NCI-H1105 (cell line): ENCODE measurements around the gene NOC4L.
"Not testable (repeated sequence)": the region's sequence is repeated elsewhere in the genome, so short reads cannot be mapped to it uniquely, and the experiment has no call there.

Source experiments
- DNase-seq: peaks from one replicate; lab custom pipeline; 2025; lab: John Stamatoyannopoulos, UW

The NOC4L gene

DNA sequence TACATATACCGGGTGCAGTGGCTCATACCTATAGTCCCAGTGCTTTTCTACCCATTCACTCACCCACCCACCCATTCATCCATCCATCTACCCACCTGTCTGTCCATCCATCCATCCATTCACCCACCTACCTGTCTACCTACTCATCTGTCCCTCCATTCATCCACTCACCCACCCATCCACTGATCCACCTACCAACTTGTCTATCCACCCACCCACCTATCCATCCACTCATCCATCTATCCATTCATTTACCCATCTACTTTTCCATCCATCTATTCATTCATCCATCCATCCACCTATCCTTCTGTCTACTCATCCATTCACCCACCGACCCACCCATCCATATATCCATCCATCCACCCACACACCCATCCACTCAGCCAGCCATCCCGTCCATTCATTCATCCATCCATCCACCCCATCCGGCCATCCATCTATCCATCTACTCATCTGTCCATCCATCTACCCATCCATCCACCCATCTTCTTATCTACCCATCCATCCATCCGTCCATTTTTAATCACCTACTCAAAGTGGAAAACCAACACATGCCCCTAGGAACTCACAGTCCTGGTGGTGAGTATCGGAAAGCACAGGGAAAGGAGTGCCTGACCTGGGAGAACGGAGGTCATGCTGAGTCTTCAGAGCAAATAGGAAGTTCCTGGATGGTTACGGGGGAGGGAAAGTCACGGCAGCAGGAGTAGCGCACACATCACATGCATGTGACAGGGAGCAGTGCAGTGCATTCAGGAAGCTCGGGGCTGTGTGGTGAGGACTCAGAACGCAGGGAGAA is 20.1 kb upstream of the NOC4L start:
- no peak for DNase-seq

DNA sequence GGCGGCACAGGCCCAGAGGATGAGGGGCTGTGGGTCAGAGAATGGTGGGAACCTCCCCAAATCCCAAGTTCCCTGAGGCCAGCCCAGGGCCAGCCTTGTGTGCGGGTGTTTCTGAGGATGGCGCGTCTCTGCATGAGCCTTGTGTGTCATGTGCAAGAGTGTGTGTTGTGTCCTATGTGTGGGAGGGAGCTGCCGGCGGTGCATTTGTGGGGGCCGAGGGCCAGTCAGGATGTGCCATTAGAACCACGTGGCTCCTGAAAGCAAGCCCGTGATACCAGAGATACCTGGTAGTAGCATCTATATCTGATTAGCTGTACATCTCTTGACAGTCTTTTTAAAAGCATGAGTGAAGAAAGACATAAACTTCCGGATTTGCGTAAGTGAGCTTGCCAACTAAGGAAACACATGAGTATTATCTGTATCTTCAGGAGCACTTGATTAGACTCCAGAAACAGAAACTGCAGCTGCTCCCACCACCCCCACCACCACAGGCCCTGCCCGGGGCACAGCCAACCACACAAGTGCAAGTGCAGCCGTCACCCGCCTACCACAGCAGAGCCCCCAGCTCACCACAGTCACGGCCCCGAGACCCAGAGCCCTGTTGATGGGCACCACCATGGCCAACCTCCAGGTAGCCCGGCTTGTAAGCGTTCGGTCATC is 19.4 kb upstream of the NOC4L start:
- DNase-seq, result no peak

DNA sequence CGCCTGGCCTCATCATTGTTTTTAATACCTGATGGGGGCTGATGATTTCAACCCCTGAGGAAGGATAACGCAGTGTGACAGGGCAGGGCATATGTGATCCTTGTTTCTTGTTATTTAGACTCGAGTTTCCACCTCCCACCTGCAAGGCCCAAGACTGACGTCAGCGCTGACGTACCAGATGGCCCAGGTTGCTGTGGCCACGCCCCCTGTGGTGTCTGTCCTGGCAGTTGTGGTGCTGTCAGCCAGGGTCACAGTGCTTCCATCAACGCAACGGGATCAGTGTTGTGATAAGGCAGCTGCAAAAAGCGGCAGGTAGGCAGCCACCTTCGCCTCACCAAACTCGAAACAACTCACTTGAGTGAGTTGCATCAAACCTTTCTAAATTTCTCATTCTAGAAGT is 18.5 kb upstream of the NOC4L start:
- no peak for DNase-seq

DNA sequence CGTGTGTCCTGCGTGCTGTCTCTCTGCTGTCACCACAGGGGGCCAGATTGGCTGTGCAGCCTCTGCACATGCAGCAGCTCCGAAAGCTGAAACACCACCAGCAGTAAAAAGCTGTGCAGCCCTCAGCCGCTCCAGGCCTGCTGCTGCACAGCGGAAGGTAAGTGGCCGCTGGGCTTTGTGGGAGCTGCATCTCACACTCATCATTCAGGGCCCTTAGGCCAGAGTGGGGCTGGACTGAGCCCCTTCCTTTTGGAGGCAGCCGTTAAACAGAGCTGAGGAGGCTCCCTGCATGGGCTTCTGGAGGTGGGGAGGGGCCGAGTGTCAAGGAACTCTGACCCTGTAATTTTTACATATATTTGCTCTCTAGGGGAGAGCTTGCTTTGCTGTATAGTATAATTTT is 17.2 kb upstream of the NOC4L start:
- no peak for DNase-seq

DNA sequence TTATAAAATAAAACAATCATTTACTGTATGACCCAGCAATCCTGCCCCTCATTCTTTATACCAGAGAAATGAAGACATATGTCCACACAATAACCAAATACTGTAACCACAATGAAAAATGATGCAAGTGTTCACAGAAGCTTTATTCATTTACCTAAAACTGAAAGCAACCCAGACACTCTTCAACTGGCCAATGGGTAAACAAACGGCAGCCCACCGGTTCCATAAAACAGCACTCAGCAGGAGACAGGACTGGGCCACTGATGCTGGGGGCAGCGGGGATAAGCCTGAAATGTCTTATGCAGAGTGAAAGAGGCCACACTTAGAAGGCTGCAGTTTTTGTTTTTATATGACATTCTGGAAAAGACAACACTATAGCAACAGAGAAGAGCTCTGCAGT is 15.2 kb upstream of the NOC4L start:
- no peak for DNase-seq

DNA sequence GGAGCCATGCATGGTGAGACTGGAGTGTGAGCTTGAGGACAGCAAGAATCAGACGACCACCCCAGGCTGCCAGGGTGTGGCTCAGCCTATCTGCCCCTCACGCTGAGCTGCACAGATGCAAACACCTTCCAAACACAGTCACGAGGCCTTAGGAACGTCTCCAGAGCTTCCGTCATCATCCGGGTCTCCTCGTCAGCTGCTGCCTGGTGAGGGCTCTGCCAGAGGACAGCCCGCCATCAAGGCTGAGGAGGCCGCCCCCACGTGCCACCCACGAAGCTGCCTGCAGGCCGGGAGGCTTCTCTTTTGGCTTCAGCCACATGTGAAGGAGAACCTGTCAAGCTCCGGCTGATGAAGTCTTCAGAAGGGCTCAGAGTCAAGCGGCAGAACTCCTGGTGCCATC is 13.6 kb upstream of the NOC4L start:
- no peak for DNase-seq

DNA sequence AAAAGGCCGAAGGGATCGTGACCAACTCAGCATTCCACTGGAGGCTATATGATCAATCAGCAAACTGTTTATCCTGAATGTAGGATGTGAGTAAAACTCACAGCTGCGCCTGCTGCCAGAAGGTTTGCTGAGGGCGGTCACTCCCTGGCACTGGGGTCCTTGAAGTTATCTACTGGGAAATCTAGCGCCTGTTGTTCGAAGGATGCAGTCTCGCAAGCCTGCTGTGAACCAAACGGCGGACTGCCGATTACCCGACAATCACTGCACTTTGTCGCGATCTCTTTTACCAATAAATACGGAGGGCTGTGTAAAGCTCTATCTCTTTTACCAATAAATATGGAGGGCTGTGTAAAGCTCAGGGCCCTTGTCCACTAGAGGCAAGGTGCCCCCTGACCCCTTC is 13.0 kb upstream of the NOC4L start:
- no peak for DNase-seq

DNA sequence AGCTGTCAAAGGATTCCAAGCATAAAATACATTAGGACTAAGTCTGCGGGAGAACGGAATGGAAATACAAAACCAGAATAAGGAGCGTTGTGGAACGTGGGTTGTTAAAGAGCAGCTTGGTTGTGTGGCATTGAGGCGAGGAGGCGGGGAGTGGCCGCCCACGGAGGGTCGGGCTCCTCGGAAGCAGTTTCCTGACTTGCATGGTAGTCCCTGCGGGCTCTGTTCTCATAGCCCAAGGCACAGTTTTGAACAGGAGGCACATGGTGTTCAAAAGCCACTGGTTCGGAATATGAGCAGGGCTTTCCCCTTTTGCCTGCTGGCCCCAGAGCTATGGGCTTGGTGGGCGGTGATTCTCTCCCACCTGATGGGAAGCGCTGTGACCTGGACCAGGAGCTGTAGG is 12.3 kb upstream of the NOC4L start:
- DNase-seq, result no peak

DNA sequence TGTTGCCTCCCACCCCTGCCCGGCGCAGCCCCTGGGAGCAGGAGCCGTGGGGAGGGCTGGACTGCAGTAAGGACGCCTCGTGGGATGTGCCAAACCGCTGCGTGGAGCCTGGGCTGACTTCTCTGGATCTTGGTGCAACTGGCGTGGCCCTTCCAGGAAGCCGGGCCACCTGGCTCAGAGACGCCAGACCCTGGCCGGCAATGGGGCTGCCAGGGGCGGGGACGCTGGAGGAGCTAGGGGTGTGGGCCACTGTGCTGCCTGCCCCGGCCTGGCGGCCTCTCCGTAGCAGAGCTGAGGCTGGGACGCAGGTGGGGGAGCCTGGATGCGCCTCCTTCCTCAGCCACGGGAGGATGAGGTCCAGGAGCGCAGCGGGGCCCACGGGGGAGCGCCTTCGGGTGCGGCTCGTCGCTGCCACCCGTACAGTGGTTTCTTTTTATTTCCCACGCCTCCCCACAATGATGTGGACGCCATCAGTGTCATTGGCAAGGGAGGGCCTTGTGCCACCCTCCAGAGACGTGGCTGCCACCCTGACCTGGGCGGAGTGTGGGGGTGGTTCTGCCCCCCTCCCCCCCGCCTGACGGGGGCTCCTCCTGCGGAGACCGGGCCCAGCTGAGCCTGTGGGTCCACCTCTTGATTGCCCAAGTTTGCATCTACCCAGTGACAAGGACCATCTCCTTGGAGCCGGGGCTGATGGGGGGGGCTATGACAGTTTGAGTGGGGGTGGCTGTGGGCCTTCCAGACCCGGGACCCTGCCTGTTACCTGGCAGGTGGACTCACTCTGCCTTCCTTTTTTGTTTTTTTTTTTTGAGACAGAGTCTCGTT is 11.4 kb upstream of the NOC4L start:
- DNase-seq, result no peak

DNA sequence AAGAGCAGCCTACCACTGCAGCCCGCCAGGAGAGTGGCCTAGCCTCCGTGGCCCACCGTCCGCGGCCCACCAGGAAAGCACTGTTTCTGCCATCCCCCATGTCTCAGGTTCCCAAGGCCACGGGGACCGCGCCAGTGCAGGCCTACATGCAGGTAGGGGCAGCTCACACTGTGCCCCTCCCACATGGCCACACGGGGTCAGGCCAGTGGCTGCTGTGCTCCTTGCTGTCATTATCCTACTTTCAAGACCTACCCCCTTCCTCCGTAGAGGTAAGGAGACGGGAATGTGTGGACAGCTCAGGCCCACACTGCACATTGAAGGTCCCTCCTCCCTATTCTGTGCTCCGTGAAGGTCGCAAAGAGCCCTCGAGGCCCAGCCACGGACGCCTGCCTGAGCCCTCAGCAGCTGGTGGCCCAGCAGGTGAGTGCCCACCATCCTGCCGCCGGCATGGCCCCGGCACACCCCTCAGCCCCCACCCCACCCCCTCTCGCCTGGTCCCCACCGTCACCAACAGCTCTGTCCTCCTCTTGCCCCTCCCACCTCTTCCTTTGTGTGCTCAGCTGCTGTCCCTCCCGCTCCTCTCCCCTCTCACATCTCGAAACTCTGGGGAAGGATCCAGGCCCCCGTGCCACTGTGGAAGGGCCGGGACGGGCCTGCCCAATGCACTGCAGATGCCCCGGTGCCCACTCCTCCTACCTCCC is 10.2 kb upstream of the NOC4L start:
- peak; percentile 63 for DNase-seq

DNA sequence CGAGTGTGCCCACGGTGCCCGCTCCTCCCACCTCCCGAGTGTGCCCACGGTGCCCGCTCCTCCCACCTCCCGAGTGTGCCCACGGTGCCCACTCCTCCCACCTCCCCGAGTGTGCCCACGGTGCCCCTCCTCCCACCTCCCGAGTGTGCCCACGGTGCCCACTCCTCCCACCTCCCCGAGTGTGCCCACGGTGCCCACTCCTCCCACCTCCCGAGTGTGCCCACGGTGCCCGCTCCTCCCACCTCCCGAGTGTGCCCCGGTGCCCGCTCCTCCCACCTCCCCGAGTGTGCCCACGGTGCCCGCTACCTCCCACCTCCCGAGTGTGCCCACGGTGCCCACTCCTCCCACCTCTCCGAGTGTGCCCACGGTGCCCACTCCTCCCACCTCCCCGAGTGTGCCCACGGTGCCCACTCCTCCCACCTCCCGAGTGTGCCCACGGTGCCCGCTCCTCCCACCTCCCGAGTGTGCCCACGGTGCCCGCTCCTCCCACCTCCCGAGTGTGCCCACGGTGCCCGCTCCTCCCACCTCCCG is 9.5 kb upstream of the NOC4L start:
- not testable (repeated sequence) for DNase-seq

DNA sequence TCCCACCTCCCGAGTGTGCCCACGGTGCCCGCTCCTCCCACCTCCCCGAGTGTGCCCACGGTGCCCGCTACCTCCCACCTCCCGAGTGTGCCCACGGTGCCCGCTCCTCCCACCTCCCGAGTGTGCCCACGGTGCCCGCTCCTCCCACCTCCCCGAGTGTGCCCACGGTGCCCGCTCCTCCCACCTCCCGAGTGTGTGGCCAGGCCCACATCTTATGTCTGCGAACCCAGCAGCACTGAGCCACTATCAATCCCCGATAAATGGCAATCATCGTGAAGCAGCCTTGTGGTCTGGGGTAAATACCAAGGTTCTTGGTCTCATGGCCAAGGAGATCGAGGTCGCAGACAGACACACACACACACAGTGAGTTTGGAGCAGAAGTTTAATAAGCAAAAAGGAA is 8.0 kb upstream of the NOC4L start:
- DNase-seq, result not testable (repeated sequence)

DNA sequence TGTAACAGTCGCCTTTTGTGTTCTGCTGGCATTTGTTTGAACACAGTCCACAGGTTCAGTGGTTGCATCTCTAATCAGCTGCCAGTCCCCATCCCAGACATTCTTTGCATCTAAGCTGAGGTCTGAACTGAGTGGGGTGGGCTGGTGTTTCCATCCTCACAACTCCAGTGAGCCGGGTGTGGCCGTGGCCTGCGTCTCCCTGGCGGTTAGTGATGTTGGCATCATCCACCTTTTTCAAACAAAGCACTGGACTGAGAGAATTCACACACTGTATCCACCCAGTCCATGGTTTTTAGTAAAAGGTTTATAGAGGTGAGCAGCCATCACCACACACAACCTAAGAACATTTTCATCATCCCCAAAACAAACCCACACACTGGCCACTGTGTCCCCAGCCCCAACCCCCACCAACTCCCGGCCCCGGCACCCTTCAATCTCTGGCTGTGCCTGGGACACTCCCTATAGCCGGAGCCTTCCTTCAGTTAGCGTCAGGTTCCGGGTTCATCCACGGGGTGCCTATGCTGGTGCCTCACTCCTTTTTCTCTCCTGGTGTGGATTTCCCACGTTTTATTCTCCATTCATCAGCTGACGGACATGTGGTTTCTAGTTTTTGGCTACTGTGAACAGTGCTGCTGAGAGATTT is 6.7 kb upstream of the NOC4L start:
- no peak for DNase-seq

DNA sequence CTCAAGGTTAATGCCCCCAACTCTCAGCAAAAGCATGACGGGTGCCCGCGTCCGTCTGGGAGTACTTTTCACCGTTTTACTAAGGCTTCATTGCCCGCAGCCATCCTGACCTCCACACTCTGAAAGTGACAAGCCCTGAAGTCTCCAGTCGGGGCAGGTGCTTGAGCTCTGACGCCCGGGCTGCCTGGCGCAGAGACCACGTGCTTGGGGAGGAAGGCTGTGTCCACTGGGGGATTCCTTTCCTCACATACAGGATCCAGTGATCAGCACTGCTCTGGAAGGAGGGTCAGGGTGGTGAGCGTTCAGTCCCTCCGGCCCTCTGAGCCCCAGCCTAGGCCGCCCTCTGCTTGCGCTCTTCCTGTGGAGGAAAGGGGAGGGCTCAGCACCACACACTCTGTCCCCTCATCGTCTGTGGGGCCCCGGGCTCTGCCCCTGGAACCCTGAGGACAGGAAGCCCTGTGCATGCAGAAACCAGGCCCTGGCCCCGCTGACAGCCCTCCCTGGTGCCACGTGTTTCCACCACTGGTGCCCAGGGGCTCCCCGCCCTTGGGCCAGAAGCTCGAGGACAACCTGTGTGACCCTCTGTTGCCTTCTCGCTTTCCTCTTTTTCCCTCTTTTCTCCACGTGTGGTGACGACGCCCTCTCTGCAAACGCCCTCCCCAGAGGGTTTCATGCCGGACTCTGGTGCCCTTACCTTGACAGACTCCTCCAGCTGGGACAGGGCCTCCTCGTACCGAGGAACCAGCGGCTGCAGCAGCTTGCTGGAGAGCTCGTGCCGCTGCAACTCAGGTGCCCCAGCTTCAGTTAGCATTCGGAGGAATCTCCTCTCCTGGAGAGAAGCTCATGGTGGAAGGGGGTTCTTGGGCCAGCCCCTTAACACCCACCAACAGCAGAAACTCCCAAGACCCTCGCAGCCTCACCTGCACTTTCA is 5.1 kb upstream of the NOC4L start:
- no peak for DNase-seq

DNA sequence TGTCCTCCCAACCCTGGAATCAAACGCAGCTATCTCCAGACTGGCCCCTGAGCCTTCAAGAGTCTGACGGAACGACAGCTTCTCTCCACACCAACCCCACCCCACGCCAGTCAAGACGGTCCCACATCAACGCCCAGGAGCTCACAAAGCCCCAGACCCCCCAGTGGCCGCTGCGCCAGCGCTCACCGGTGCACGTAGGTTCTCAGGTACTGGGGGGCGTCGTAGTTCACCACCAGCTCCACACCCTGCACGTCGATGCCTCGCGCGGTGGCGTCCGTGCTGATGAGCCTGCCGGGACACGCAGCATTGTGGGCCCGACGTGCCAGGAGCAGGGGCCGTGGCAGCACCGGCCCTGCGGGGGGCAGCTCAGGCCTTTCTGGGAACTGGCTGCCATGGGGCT is 4.3 kb upstream of the NOC4L start:
- DNase-seq, result no peak

DNA sequence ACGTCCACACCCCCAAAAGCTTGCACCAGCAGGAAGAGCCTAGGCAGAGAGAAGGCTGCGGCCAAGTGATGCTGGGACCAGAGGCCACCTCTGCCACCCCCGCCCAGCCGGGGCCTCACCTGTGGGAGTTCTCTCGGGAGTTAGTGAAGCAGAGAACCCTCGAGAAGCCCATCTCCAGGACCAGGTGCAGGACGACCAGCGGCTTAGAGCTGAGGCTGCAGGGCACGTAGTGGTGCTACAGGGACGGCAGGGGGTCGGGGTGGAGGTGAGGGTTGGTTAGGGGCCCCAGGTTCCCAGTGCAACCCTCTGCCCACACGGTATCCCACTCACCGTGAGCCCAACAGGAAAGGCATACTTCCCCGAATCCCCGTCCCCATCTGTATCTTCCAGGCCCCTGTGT is 3.8 kb upstream of the NOC4L start:
- no peak for DNase-seq

DNA sequence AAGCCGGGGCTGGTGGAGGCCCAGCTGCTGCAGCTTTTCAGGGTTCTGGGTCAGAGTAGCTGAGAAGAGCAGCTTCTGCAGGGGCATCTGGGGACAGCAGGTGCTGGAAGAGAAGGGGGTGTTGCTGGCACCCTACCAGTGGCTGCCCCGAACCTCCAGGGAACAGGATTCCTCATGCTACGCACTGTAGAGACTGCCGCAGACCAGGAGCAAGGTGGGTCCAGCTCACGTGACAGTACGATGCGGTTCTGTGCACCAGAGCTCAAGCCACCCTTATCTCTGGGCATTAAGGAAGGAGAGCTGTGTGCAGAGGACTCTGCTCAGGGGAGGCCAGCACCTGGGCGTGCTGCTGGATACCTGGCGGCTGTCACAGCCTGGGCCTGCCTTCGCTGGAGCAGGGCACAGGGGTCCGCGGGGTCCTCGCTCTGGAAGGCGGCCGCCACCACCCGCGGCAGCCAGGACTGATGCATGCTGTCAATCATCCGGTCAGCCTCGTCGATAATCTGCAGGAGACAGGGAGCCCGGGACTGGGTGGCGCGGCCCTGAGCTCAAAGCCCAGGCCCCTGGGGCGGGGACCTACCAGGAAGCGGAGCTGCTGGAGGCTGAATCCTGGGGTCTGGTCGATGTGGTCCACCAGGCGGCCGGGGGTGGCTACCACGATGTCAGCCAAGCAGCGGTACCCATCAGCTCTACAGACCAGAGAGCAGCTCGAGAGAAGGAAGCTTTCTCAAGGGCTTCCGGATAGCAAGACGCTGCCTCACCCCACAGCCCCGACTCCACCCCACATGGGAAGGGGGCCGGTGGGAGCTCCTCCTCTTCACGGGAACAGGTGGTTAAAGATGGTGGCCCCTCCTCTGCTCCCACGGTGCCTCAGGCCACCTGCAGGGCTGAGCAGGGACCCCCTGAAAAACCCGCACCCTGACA is 3.1 kb upstream of the NOC4L start:
- DNase-seq, result no peak

DNA sequence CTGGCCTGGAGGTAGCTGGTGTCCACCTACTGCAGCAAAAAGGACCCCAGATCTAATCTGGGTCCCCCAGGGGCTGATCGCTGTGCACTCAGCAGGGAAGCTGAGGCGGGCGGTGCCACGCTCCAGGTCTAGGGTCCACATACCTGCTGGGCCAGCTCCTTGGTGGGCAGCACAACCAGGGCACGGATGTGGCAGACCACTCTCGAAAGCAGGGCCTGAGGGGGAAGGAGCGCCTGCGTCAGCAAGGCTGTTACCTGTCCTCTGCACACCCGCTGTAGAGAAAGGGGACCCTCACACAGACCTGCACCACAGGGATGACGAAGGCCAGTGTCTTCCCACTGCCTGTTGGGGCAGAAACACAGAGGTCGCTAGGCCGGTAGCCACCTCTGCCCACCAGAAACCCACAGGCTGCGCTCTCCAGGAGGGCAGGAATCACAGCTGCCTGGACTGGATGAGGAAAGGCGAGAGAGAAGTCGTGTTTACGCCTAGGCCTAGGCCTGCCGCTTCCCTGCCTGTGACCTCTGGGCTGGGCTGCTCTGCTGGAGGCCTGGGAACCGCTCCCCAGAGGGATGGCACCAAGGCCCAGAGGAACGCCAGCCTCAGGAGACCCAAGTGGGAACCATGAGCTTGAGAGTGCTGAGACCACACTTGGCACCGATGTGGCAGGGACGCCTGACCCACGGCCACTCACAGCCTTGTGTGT is 2.1 kb upstream of the NOC4L start:
- no peak for DNase-seq
